ENCODE measurements around the gene SETDB2. TPM values are rescaled to one million over a fixed set of nuclear protein-coding genes. Genes with fewer than 3 reads are reported as not detected.
A peak's percentile ranks its signal among the peaks of the same experiment; 100 is the strongest.

The SETDB2 gene
- total and polyA plus RNA-seq, 4 donors: 5.0 to 22.9 (median 8.6) TPM

GRCh38 chr13:49399801-49400472 is 44.1 kb upstream of the SETDB2 start:
- WGBS, 2 donors: 51 to 84% methylated on average over 1 of the region's 1 CpG
- DNase-seq (peak in 2 of 3 donors; percentile 47 to 58), ATAC-seq (ENCODE audit: insufficient read depth, low FRiP score) (no peak)

GRCh38 chr13:49400755-49401659 is 43.1 kb upstream of the SETDB2 start:
- peaks cover 0 to 3% (median under 1%) of the 10 kb centered on the region in 4 donors for H3K9me3 ChIP-seq (ENCODE audit: control insufficient read depth in 4 of 4, insufficient read depth in 3 of 4, low read length in 3 of 4)
- peak overlapping the region; percentile 23 to 70 for H3K27ac ChIP-seq (ENCODE audit: low read depth in 1 of 2, low read length in 1 of 2)
- no peak for TF ChIP-seq CTCF (IDR thresholded peaks at IDR 0.05; ENCODE audit: control extremely low read depth, extremely low read depth)
- no peaks in the 10 kb centered on the region for H3K36me3 ChIP-seq (ENCODE audit: control insufficient read depth in 4 of 4, insufficient read depth in 4 of 4, low read length in 4 of 4)
- H3K4me1 ChIP-seq (ENCODE audit: control insufficient read depth in 5 of 5, insufficient read depth in 5 of 5, low read length in 5 of 5): peaks cover 0 to 12% (median 8%) of the 10 kb centered on the region in 5 donors
- WGBS, 2 donors: 16 to 33% methylated on average over 7 of the region's 7 CpGs
- ATAC-seq (ENCODE audit: insufficient read depth, low FRiP score) (peak; percentile 81), DNase-seq (peak; percentile 50 to 91 (median 84))
- H3K4me3 ChIP-seq: no peak overlapping the region
- no peaks in the 10 kb centered on the region for H3K27me3 ChIP-seq (ENCODE audit: control insufficient read depth in 3 of 3, insufficient read depth in 3 of 3, low read length in 2 of 3)
- H3K9ac ChIP-seq (ENCODE audit: insufficient read depth in 1 of 2, low read length in 2 of 2): peak overlapping the region in 1 of 2 donors; percentile 59

More at GRCh38 chr13:49399801-49400472, 44.1 kb upstream of the SETDB2 start:
- H3K27me3 ChIP-seq (ENCODE audit: control insufficient read depth in 3 of 3, insufficient read depth in 3 of 3, low read length in 2 of 3): no peaks in the 10 kb centered on the region
- no peak overlapping the region for H3K27ac ChIP-seq (ENCODE audit: low read depth in 1 of 2, low read length in 1 of 2)
- TF ChIP-seq CTCF (IDR thresholded peaks at IDR 0.05; ENCODE audit: control extremely low read depth, extremely low read depth): no peak
- peaks cover 0 to 2% (median under 1%) of the 10 kb centered on the region in 4 donors for H3K9me3 ChIP-seq (ENCODE audit: control insufficient read depth in 4 of 4, insufficient read depth in 3 of 4, low read length in 3 of 4)
- no peak overlapping the region for H3K4me3 ChIP-seq
- no peaks in the 10 kb centered on the region for H3K36me3 ChIP-seq (ENCODE audit: control insufficient read depth in 4 of 4, insufficient read depth in 4 of 4, low read length in 4 of 4)
- H3K4me1 ChIP-seq (ENCODE audit: control insufficient read depth in 5 of 5, insufficient read depth in 5 of 5, low read length in 5 of 5): peaks cover 0 to 15% (median 10%) of the 10 kb centered on the region in 5 donors
- H3K9ac ChIP-seq (ENCODE audit: insufficient read depth in 1 of 2, low read length in 2 of 2): no peak overlapping the region

GRCh38 chr13:49403996-49404702 is 39.9 kb upstream of the SETDB2 start:
- H3K4me1 ChIP-seq (ENCODE audit: control insufficient read depth in 5 of 5, insufficient read depth in 5 of 5, low read length in 5 of 5): peaks cover 0 to 12% (median 8%) of the 10 kb centered on the region in 5 donors
- TF ChIP-seq CTCF (IDR thresholded peaks at IDR 0.05; ENCODE audit: control extremely low read depth, extremely low read depth): no peak
- H3K36me3 ChIP-seq (ENCODE audit: control insufficient read depth in 4 of 4, insufficient read depth in 4 of 4, low read length in 4 of 4): no peaks in the 10 kb centered on the region
- peaks cover 0 to 3% (median under 1%) of the 10 kb centered on the region in 4 donors for H3K9me3 ChIP-seq (ENCODE audit: control insufficient read depth in 4 of 4, insufficient read depth in 3 of 4, low read length in 3 of 4)
- no peak overlapping the region for H3K9ac ChIP-seq (ENCODE audit: insufficient read depth in 1 of 2, low read length in 2 of 2)
- no peaks in the 10 kb centered on the region for H3K27me3 ChIP-seq (ENCODE audit: control insufficient read depth in 3 of 3, insufficient read depth in 3 of 3, low read length in 2 of 3)
- ATAC-seq (ENCODE audit: insufficient read depth, low FRiP score) (no peak), DNase-seq (peak in 2 of 3 donors; percentile 26 to 38)
- WGBS, 2 donors: 87 to 89% methylated on average over 7 of the region's 7 CpGs
- H3K4me3 ChIP-seq: no peak overlapping the region
- no peak overlapping the region for H3K27ac ChIP-seq (ENCODE audit: low read depth in 1 of 2, low read length in 1 of 2)
